Vagina (tissue), 2 donors: ENCODE results near the gene LHX4.

Experiments used
- POLR2AphosphoS5 ChIP-seq, 2 donors: sonication (generic); formaldehyde crosslinking; IDR thresholded peaks; one replicate each; pipeline ENCODE4 v1.9.0; 2017; ENCODE audit warnings: antibody characterized with exemption in 2 of 2, mild to moderate bottlenecking in 2 of 2, low read depth in 1 of 2; ENCODE audit not compliant: insufficient read depth in 1 of 2
- TF ChIP-seq, protein P1 (sequence below), 3 experiments: fragments of 450-650 bp in 2 of 3; fragments of 200-600 bp in 1 of 3; sonication (generic) in 1 of 3; IDR thresholded peaks; one replicate each; pipeline ENCODE4 v1.5.1; 2017 to 2019; ENCODE audit warnings: antibody characterized with exemption in 3 of 3, mild to moderate bottlenecking in 2 of 3, moderate library complexity in 2 of 3

DNA sequence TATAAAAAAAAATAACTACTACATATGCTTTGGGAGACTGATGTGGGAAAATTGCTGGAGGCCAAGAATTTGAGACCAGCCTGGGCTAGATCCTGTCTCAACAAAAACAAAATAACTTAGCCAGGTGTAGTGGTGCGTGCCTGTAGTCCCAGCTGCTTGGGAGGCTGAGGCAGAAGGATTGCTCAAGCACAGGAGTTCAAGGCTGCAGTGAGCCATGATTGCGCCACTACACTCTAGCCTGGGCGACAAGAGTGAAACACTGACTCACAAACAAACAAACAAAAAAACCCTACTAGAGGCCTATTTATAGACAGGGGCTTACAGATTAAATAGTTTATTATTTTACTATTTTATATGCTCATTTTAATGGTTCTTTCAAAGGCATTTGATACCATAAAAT lies 80.0 kb downstream of the LHX4 start:
- TF ChIP-seq, protein P1, sequence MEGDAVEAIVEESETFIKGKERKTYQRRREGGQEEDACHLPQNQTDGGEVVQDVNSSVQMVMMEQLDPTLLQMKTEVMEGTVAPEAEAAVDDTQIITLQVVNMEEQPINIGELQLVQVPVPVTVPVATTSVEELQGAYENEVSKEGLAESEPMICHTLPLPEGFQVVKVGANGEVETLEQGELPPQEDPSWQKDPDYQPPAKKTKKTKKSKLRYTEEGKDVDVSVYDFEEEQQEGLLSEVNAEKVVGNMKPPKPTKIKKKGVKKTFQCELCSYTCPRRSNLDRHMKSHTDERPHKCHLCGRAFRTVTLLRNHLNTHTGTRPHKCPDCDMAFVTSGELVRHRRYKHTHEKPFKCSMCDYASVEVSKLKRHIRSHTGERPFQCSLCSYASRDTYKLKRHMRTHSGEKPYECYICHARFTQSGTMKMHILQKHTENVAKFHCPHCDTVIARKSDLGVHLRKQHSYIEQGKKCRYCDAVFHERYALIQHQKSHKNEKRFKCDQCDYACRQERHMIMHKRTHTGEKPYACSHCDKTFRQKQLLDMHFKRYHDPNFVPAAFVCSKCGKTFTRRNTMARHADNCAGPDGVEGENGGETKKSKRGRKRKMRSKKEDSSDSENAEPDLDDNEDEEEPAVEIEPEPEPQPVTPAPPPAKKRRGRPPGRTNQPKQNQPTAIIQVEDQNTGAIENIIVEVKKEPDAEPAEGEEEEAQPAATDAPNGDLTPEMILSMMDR (IDR thresholded peaks at IDR 0.05) = no peak
- no peak for TF ChIP-seq POLR2AphosphoS5 (IDR thresholded peaks at IDR 0.05; ENCODE audit: insufficient read depth in 1 of 2, low read depth in 1 of 2)
